Measurements from ENCODE around the gene MCTP1. TPM values are rescaled to one million over a fixed set of nuclear protein-coding genes. Genes with fewer than 3 reads are reported as not detected.

MCTP1 gene
- total RNA-seq, 1 donor from 2014 or later: 3.3 TPM

GRCh38 chr5:94777056-94777880, 507.6 kb downstream of the MCTP1 start:
- no peak for DNase-seq (ENCODE audit: low read depth)

GRCh38 chr5:94776167-94776566, 508.7 kb downstream of the MCTP1 start:
- peak; percentile 21 for DNase-seq (ENCODE audit: low read depth)

GRCh38 chr5:94775088-94775487, 509.8 kb downstream of the MCTP1 start:
- no peak for DNase-seq (ENCODE audit: low read depth)

GRCh38 chr5:94771742-94772141, 513.2 kb downstream of the MCTP1 start:
- no peak for DNase-seq (ENCODE audit: low read depth)

GRCh38 chr5:94769996-94770395, 514.9 kb downstream of the MCTP1 start:
- no peak for DNase-seq (ENCODE audit: low read depth)

GRCh38 chr5:94761786-94762185, 523.1 kb downstream of the MCTP1 start:
- peak; percentile 13 for DNase-seq (ENCODE audit: low read depth)

GRCh38 chr5:94761055-94761454, 523.8 kb downstream of the MCTP1 start:
- no peak for DNase-seq (ENCODE audit: low read depth)

GRCh38 chr5:94759961-94760360, 524.9 kb downstream of the MCTP1 start:
- no peak for DNase-seq (ENCODE audit: low read depth)

- no peak for DNase-seq (ENCODE audit: low read depth)
Observed at GRCh38 chr5:94759022-94759421, 525.9 kb downstream of the MCTP1 start.

GRCh38 chr5:94754824-94755223, 530.1 kb downstream of the MCTP1 start:
- DNase-seq (ENCODE audit: low read depth): peak; percentile 41

- DNase-seq (ENCODE audit: low read depth): peak; percentile 68
Observed at GRCh38 chr5:94751460-94751859, 533.4 kb downstream of the MCTP1 start.

GRCh38 chr5:94750681-94751080, 534.2 kb downstream of the MCTP1 start:
- no peak for DNase-seq (ENCODE audit: low read depth)

- no peak for DNase-seq (ENCODE audit: low read depth)
Observed at GRCh38 chr5:94749042-94749441, 535.9 kb downstream of the MCTP1 start.

GRCh38 chr5:94748212-94748611, 536.7 kb downstream of the MCTP1 start:
- DNase-seq (ENCODE audit: low read depth): no peak

GRCh38 chr5:94747371-94747770, 537.5 kb downstream of the MCTP1 start:
- no peak for DNase-seq (ENCODE audit: low read depth)

GRCh38 chr5:94746731-94747124, 538.2 kb downstream of the MCTP1 start:
- no peak for DNase-seq (ENCODE audit: low read depth)

GRCh38 chr5:94745786-94746730, 538.8 kb downstream of the MCTP1 start:
- DNase-seq (ENCODE audit: low read depth): no peak

- no peak for DNase-seq (ENCODE audit: low read depth)
Observed at GRCh38 chr5:94744906-94745305, 540.0 kb downstream of the MCTP1 start.

GRCh38 chr5:94742852-94743251, 542.0 kb downstream of the MCTP1 start:
- DNase-seq (ENCODE audit: low read depth): no peak

GRCh38 chr5:94740286-94740685, 544.6 kb downstream of the MCTP1 start:
- no peak for DNase-seq (ENCODE audit: low read depth)

GRCh38 chr5:94736498-94736897, 548.4 kb downstream of the MCTP1 start:
- no peak for DNase-seq (ENCODE audit: low read depth)

- DNase-seq (ENCODE audit: low read depth): no peak
Observed at GRCh38 chr5:94731471-94731870, 553.4 kb downstream of the MCTP1 start.

All from myocyte (in vitro differentiated cells).